Osteoblast (primary cell): ENCODE data around the gene SLC8A2. TPM values are rescaled to one million over a fixed set of nuclear protein-coding genes. Genes with fewer than 3 reads are reported as not detected.

Experiments used
- DNase-seq: peaks from one replicate; pipeline ENCODE4 v3.0.0; 2011; ENCODE audit warnings: low spot score, mixed read lengths; ENCODE audit not compliant: insufficient read length; ENCODE audit errors: missing footprints
- H2AFZ ChIP-seq: 2 replicates; pipeline ENCODE4 v1.6.0; 2011; ENCODE audit warnings: mild to moderate bottlenecking, low read length
- H3K27ac ChIP-seq: 2 replicates; pipeline ENCODE4 v1.5.1; 2011; ENCODE audit warnings: mild to moderate bottlenecking, low read depth, low read length, moderate library complexity
- H3K27me3 ChIP-seq: 2 replicates; pipeline ENCODE4 v1.6.0; 2012; ENCODE audit warnings: mild to moderate bottlenecking, control low read depth, inconsistent platforms, low read length, moderate library complexity; ENCODE audit not compliant: insufficient read depth
- H3K36me3 ChIP-seq: 2 replicates; pipeline ENCODE4 v1.5.1; 2011; ENCODE audit warnings: mild to moderate bottlenecking, low read length, control low read depth, moderate library complexity; ENCODE audit not compliant: insufficient read depth
- H3K4me1 ChIP-seq: 2 replicates; pipeline ENCODE4 v1.5.1; 2011; ENCODE audit warnings: mild to moderate bottlenecking, low read length, control low read depth, moderate library complexity; ENCODE audit not compliant: insufficient read depth
- H3K4me2 ChIP-seq: 2 replicates; pipeline ENCODE4 v1.6.0; 2011; ENCODE audit warnings: mild to moderate bottlenecking, low read length; ENCODE audit not compliant: insufficient read depth
- H3K4me3 ChIP-seq: fragments of 200-600 bp; sonication (generic); 3 replicates; pipeline ENCODE4 v1.5.1; 2012; ENCODE audit warnings: mild to moderate bottlenecking, low read length, inconsistent platforms; ENCODE audit not compliant: insufficient read depth
- H3K79me2 ChIP-seq: 2 replicates; pipeline ENCODE4 v1.6.0; 2012; ENCODE audit warnings: mild to moderate bottlenecking, low read length, control low read depth, inconsistent platforms; ENCODE audit not compliant: insufficient read depth
- H3K9me3 ChIP-seq: 2 replicates; pipeline ENCODE4 v1.5.1; 2011; ENCODE audit warnings: low read depth, low read length, control low read depth
- H4K20me1 ChIP-seq: 2 replicates; pipeline ENCODE4 v1.6.0; 2012; ENCODE audit warnings: mild to moderate bottlenecking, low read length, control low read depth; ENCODE audit not compliant: insufficient read depth
- total RNA-seq: library from RNA; depleted of rRNA; stranded (reverse); fragments of >200 nt; gene quantifications from 2 replicates; pipeline ENCODE4 v1.2.3, GENCODE V29; 2012
- TF ChIP-seq, protein P1 (sequence below): IDR thresholded peaks from 2 replicates; pipeline ENCODE4 v1.5.1; 2011; ENCODE audit warnings: mild to moderate bottlenecking, low read depth, low read length, moderate library complexity; ENCODE audit errors: extremely low read depth

The SLC8A2 gene
- total RNA-seq, 1 donor, result 0.36 TPM

DNA sequence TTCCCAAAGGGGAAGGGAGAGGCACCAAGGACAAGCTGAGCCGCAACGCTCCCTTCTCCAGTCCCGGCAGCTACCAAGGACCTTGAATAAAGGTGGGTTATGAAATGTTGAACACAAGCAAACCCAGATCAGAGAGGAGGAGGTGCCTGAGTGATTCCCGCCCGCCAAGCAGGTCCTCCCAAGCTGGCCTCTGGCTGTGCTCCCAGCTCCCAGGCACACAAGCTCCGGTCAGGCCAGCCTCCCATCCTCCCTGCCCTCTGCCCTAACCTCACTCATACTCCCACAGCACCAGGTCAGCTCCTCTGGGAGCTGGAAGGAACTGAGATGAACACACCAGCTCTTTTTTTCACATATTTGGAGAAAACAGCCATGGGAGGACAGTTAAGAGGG, 39.4 kb upstream of the SLC8A2 start:
- Histone ChIP-seq H3K4me3 (no peak overlapping the region), H4K20me1 (peaks cover 68% of the 10 kb centered on the region)
- DNase-seq, result no peak

GRCh38 chr19:47510516-47511127, 38.9 kb upstream of the SLC8A2 start:
- peak overlapping the region; percentile 44 for H3K4me2 ChIP-seq
- H3K27ac ChIP-seq, result peak overlapping the region; percentile 74
- TF ChIP-seq, protein P1, sequence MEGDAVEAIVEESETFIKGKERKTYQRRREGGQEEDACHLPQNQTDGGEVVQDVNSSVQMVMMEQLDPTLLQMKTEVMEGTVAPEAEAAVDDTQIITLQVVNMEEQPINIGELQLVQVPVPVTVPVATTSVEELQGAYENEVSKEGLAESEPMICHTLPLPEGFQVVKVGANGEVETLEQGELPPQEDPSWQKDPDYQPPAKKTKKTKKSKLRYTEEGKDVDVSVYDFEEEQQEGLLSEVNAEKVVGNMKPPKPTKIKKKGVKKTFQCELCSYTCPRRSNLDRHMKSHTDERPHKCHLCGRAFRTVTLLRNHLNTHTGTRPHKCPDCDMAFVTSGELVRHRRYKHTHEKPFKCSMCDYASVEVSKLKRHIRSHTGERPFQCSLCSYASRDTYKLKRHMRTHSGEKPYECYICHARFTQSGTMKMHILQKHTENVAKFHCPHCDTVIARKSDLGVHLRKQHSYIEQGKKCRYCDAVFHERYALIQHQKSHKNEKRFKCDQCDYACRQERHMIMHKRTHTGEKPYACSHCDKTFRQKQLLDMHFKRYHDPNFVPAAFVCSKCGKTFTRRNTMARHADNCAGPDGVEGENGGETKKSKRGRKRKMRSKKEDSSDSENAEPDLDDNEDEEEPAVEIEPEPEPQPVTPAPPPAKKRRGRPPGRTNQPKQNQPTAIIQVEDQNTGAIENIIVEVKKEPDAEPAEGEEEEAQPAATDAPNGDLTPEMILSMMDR, result no peak
- peaks cover 70% of the 10 kb centered on the region for H4K20me1 ChIP-seq
- H3K79me2 ChIP-seq, result peaks cover 92% of the 10 kb centered on the region
- no peaks in the 10 kb centered on the region for H3K9me3 ChIP-seq
- H3K4me3 ChIP-seq, result no peak overlapping the region
- peaks cover 45% of the 10 kb centered on the region for H3K4me1 ChIP-seq
- peaks cover 7% of the 10 kb centered on the region for H3K36me3 ChIP-seq
- H2AFZ ChIP-seq, result no peak overlapping the region
- DNase-seq, result no peak
- H3K27me3 ChIP-seq, result no peaks in the 10 kb centered on the region

More for the DNA sequence above, 39.4 kb upstream of the SLC8A2 start:
- TF ChIP-seq, protein P1, result no peak
- Histone ChIP-seq H3K4me2 (peak overlapping the region; percentile 87), H3K9me3 (no peaks in the 10 kb centered on the region), H3K27me3 (no peaks in the 10 kb centered on the region), H2AFZ (no peak overlapping the region), H3K79me2 (peaks cover 87% of the 10 kb centered on the region), H3K36me3 (peaks cover 5% of the 10 kb centered on the region), H3K27ac (peak overlapping the region; percentile 39), H3K4me1 (peaks cover 50% of the 10 kb centered on the region)

- Histone ChIP-seq H3K27ac (peak overlapping the region; percentile 74), H3K4me2 (peak overlapping the region; percentile 44), H3K4me3 (peak overlapping the region; percentile 15)
These were observed 38.3 kb upstream of the SLC8A2 start for GRCh38 chr19:47509973-47510372.

DNA sequence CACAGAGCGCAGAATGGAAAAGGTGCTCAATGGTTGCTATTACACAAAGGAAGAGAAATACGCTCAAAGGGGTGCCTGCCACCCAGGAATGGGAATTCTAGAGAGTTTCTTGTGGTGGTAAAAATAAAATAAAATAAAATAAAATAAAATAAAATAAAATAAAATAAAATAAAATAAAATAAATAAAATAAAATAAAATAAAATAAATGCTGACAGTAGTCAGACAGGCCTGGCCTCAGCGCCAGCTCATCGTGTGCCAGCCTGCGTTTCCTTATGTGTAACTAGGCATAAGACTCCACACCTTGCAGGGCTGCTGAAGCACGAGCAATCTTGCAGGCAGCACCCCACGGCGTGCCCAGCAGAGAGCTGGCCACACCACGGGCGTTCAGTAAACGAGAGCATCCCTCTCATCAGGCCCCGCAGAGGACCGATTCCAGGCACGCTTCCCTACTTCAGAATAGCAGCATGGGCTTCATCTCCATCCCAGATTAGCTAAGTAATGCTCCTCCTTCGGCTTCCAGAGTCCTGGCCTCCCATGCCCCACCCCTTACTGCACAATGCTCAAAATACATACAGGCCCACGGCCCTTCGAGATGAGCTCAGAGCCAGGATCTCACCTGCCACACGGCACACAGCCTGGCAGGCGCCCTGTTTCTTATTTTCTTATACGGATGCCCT, 37.6 kb upstream of the SLC8A2 start:
- H3K79me2 ChIP-seq, result peaks cover 99% of the 10 kb centered on the region
- H3K9me3 ChIP-seq, result no peaks in the 10 kb centered on the region
- no peak for DNase-seq
- no peak overlapping the region for H2AFZ ChIP-seq
- H3K27ac ChIP-seq, result peak overlapping the region; percentile 74
- H3K36me3 ChIP-seq, result peaks cover 10% of the 10 kb centered on the region
- TF ChIP-seq, protein P1, result no peak
- H4K20me1 ChIP-seq, result peaks cover 77% of the 10 kb centered on the region
- peak overlapping the region; percentile 15 for H3K4me3 ChIP-seq
- H3K4me2 ChIP-seq, result peak overlapping the region; percentile 44
- no peaks in the 10 kb centered on the region for H3K27me3 ChIP-seq
- peaks cover 45% of the 10 kb centered on the region for H3K4me1 ChIP-seq

More at GRCh38 chr19:47509973-47510372, 38.3 kb upstream of the SLC8A2 start:
- H3K79me2 ChIP-seq, result peaks cover 98% of the 10 kb centered on the region
- H3K9me3 ChIP-seq, result no peaks in the 10 kb centered on the region
- H3K36me3 ChIP-seq, result peaks cover 10% of the 10 kb centered on the region
- peaks cover 76% of the 10 kb centered on the region for H4K20me1 ChIP-seq
- no peaks in the 10 kb centered on the region for H3K27me3 ChIP-seq
- peaks cover 45% of the 10 kb centered on the region for H3K4me1 ChIP-seq
- peak; percentile 93 for DNase-seq
- H2AFZ ChIP-seq, result no peak overlapping the region
- TF ChIP-seq, protein P1, result no peak
